ENCODE data around the gene ADPRH.
"Not testable (repeated sequence)": the region's sequence is repeated elsewhere in the genome, so short reads cannot be mapped to it uniquely, and the experiment has no call there.

The ADPRH gene

GRCh38 chr3:119585856-119586570 lies 6.7 kb downstream of the ADPRH start:
- H3K27me3 ChIP-seq (ENCODE audit: low read depth, low read length) = no peaks in the 10 kb centered on the region
- no peaks in the 10 kb centered on the region for H3K4me1 ChIP-seq (ENCODE audit: control insufficient read depth in 1 of 2, insufficient read depth in 2 of 2, low read length in 2 of 2)
- peaks cover 0 to 8% of the 10 kb centered on the region in 2 donors for H3K36me3 ChIP-seq (ENCODE audit: control insufficient read depth in 1 of 2, insufficient read depth in 2 of 2, low read length in 2 of 2)
- no peak overlapping the region for H3K4me3 ChIP-seq (ENCODE audit: low read depth in 1 of 2, low read length in 2 of 2)
- H3K27ac ChIP-seq (ENCODE audit: low read length) = no peak overlapping the region
- no peaks in the 10 kb centered on the region for H3K9me3 ChIP-seq (ENCODE audit: control insufficient read depth in 1 of 2, low read length in 2 of 2)

GRCh38 chr3:119586733-119587172 lies 7.5 kb downstream of the ADPRH start:
- Histone ChIP-seq H3K36me3 (ENCODE audit: control insufficient read depth in 1 of 2, insufficient read depth in 2 of 2, low read length in 2 of 2) (peaks cover 0 to 8% of the 10 kb centered on the region in 2 donors), H3K27ac (ENCODE audit: low read length) (no peak overlapping the region), H3K4me1 (ENCODE audit: control insufficient read depth in 1 of 2, insufficient read depth in 2 of 2, low read length in 2 of 2) (no peaks in the 10 kb centered on the region)

GRCh38 chr3:119588112-119588511 lies 8.8 kb downstream of the ADPRH start:
- no peaks in the 10 kb centered on the region for H3K9me3 ChIP-seq (ENCODE audit: control insufficient read depth in 1 of 2, low read length in 2 of 2)
- no peaks in the 10 kb centered on the region for H3K4me1 ChIP-seq (ENCODE audit: control insufficient read depth in 1 of 2, insufficient read depth in 2 of 2, low read length in 2 of 2)
- no peak overlapping the region for H3K4me3 ChIP-seq (ENCODE audit: low read depth in 1 of 2, low read length in 2 of 2)
- H3K27me3 ChIP-seq (ENCODE audit: low read depth, low read length) = no peaks in the 10 kb centered on the region
- H3K27ac ChIP-seq (ENCODE audit: low read length) = no peak overlapping the region
- H3K36me3 ChIP-seq (ENCODE audit: control insufficient read depth in 1 of 2, insufficient read depth in 2 of 2, low read length in 2 of 2) = peaks cover 0 to 8% of the 10 kb centered on the region in 2 donors

More at GRCh38 chr3:119586733-119587172, 7.5 kb downstream of the ADPRH start:
- Histone ChIP-seq H3K27me3 (ENCODE audit: low read depth, low read length) (no peaks in the 10 kb centered on the region), H3K4me3 (ENCODE audit: low read depth in 1 of 2, low read length in 2 of 2) (no peak overlapping the region), H3K9me3 (ENCODE audit: control insufficient read depth in 1 of 2, low read length in 2 of 2) (no peaks in the 10 kb centered on the region)

- Histone ChIP-seq H3K9me3 (ENCODE audit: control insufficient read depth in 1 of 2, low read length in 2 of 2) (no peaks in the 10 kb centered on the region), H3K4me3 (ENCODE audit: low read depth in 1 of 2, low read length in 2 of 2) (no peak overlapping the region), H3K27ac (ENCODE audit: low read length) (no peak overlapping the region), H3K36me3 (ENCODE audit: control insufficient read depth in 1 of 2, insufficient read depth in 2 of 2, low read length in 2 of 2) (peaks cover 0 to 8% of the 10 kb centered on the region in 2 donors), H3K27me3 (ENCODE audit: low read depth, low read length) (no peaks in the 10 kb centered on the region), H3K4me1 (ENCODE audit: control insufficient read depth in 1 of 2, insufficient read depth in 2 of 2, low read length in 2 of 2) (no peaks in the 10 kb centered on the region)
Observed at GRCh38 chr3:119589102-119589773, 9.9 kb downstream of the ADPRH start.

GRCh38 chr3:119590706-119591105 lies 11.4 kb downstream of the ADPRH start:
- no peaks in the 10 kb centered on the region for H3K27me3 ChIP-seq (ENCODE audit: low read depth, low read length)

GRCh38 chr3:119592861-119593260 lies 13.6 kb downstream of the ADPRH start:
- Histone ChIP-seq H3K9me3 (ENCODE audit: control insufficient read depth in 1 of 2, low read length in 2 of 2) (no peaks in the 10 kb centered on the region), H3K4me3 (ENCODE audit: low read depth in 1 of 2, low read length in 2 of 2) (no peak overlapping the region), H3K27ac (ENCODE audit: low read length) (no peak overlapping the region), H3K36me3 (ENCODE audit: control insufficient read depth in 1 of 2, insufficient read depth in 2 of 2, low read length in 2 of 2) (no peaks in the 10 kb centered on the region), H3K4me1 (ENCODE audit: control insufficient read depth in 1 of 2, insufficient read depth in 2 of 2, low read length in 2 of 2) (no peaks in the 10 kb centered on the region), H3K27me3 (ENCODE audit: low read depth, low read length) (no peaks in the 10 kb centered on the region)

More at GRCh38 chr3:119590706-119591105, 11.4 kb downstream of the ADPRH start:
- Histone ChIP-seq H3K4me3 (ENCODE audit: low read depth in 1 of 2, low read length in 2 of 2) (no peak overlapping the region), H3K4me1 (ENCODE audit: control insufficient read depth in 1 of 2, insufficient read depth in 2 of 2, low read length in 2 of 2) (no peaks in the 10 kb centered on the region), H3K9me3 (ENCODE audit: control insufficient read depth in 1 of 2, low read length in 2 of 2) (no peaks in the 10 kb centered on the region), H3K36me3 (ENCODE audit: control insufficient read depth in 1 of 2, insufficient read depth in 2 of 2, low read length in 2 of 2) (peaks cover 0 to 8% of the 10 kb centered on the region in 2 donors), H3K27ac (ENCODE audit: low read length) (no peak overlapping the region)

GRCh38 chr3:119594066-119594465 lies 14.8 kb downstream of the ADPRH start:
- no peak overlapping the region for H3K27ac ChIP-seq (ENCODE audit: low read length)
- no peaks in the 10 kb centered on the region for H3K27me3 ChIP-seq (ENCODE audit: low read depth, low read length)
- H3K36me3 ChIP-seq (ENCODE audit: control insufficient read depth in 1 of 2, insufficient read depth in 2 of 2, low read length in 2 of 2) = no peaks in the 10 kb centered on the region
- H3K9me3 ChIP-seq (ENCODE audit: control insufficient read depth in 1 of 2, low read length in 2 of 2) = no peaks in the 10 kb centered on the region
- H3K4me3 ChIP-seq (ENCODE audit: low read depth in 1 of 2, low read length in 2 of 2) = no peak overlapping the region
- no peaks in the 10 kb centered on the region for H3K4me1 ChIP-seq (ENCODE audit: control insufficient read depth in 1 of 2, insufficient read depth in 2 of 2, low read length in 2 of 2)

GRCh38 chr3:119594929-119595328 lies 15.6 kb downstream of the ADPRH start:
- not testable (repeated sequence) for H3K27me3 ChIP-seq (ENCODE audit: low read depth, low read length); H3K36me3 ChIP-seq (ENCODE audit: control insufficient read depth in 1 of 2, insufficient read depth in 2 of 2, low read length in 2 of 2); H3K4me1 ChIP-seq (ENCODE audit: control insufficient read depth in 1 of 2, insufficient read depth in 2 of 2, low read length in 2 of 2); H3K9me3 ChIP-seq (ENCODE audit: control insufficient read depth in 1 of 2, low read length in 2 of 2); H3K27ac ChIP-seq (ENCODE audit: low read length); H3K4me3 ChIP-seq (ENCODE audit: low read depth in 1 of 2, low read length in 2 of 2)

- H3K4me1 ChIP-seq (ENCODE audit: control insufficient read depth in 1 of 2, insufficient read depth in 2 of 2, low read length in 2 of 2) = no peaks in the 10 kb centered on the region
Observed at GRCh38 chr3:119595639-119596334, 16.5 kb downstream of the ADPRH start.

GRCh38 chr3:119596398-119596797 lies 17.1 kb downstream of the ADPRH start:
- Histone ChIP-seq H3K9me3 (ENCODE audit: control insufficient read depth in 1 of 2, low read length in 2 of 2) (no peaks in the 10 kb centered on the region), H3K36me3 (ENCODE audit: control insufficient read depth in 1 of 2, insufficient read depth in 2 of 2, low read length in 2 of 2) (no peaks in the 10 kb centered on the region), H3K27me3 (ENCODE audit: low read depth, low read length) (no peaks in the 10 kb centered on the region), H3K4me1 (ENCODE audit: control insufficient read depth in 1 of 2, insufficient read depth in 2 of 2, low read length in 2 of 2) (no peaks in the 10 kb centered on the region), H3K27ac (ENCODE audit: low read length) (no peak overlapping the region), H3K4me3 (ENCODE audit: low read depth in 1 of 2, low read length in 2 of 2) (peak overlapping the region in 1 of 2 donors; percentile 58)

More at GRCh38 chr3:119595639-119596334, 16.5 kb downstream of the ADPRH start:
- no peak overlapping the region for H3K27ac ChIP-seq (ENCODE audit: low read length)
- peak overlapping the region; percentile 35 to 58 for H3K4me3 ChIP-seq (ENCODE audit: low read depth in 1 of 2, low read length in 2 of 2)
- H3K9me3 ChIP-seq (ENCODE audit: control insufficient read depth in 1 of 2, low read length in 2 of 2) = no peaks in the 10 kb centered on the region
- no peaks in the 10 kb centered on the region for H3K36me3 ChIP-seq (ENCODE audit: control insufficient read depth in 1 of 2, insufficient read depth in 2 of 2, low read length in 2 of 2)
- no peaks in the 10 kb centered on the region for H3K27me3 ChIP-seq (ENCODE audit: low read depth, low read length)

- no peaks in the 10 kb centered on the region for H3K27me3 ChIP-seq (ENCODE audit: low read depth, low read length)
- H3K4me1 ChIP-seq (ENCODE audit: control insufficient read depth in 1 of 2, insufficient read depth in 2 of 2, low read length in 2 of 2) = no peaks in the 10 kb centered on the region
- H3K27ac ChIP-seq (ENCODE audit: low read length) = no peak within 1 kb of the TSS
- H3K9me3 ChIP-seq (ENCODE audit: control insufficient read depth in 1 of 2, low read length in 2 of 2) = no peaks in the 10 kb centered on the region
- H3K36me3 ChIP-seq (ENCODE audit: control insufficient read depth in 1 of 2, insufficient read depth in 2 of 2, low read length in 2 of 2) = no peaks in the 10 kb centered on the region
- H3K4me3 ChIP-seq (ENCODE audit: low read depth in 1 of 2, low read length in 2 of 2) = no peak within 1 kb of the TSS
Observed at GRCh38 chr3:119597548-119598288, 18.4 kb downstream of the ADPRH start, which contains the start of gene PLA1A. TSS of gene PLA1A (plus strand) at chr3:119597885. CDS start at chr3:119597914, 29 bp downstream.

Measured in muscle layer of duodenum (tissue), 2 donors.